ENCODE data around the gene PGF. TPM values are rescaled to one million over a fixed set of nuclear protein-coding genes. Genes with fewer than 3 reads are reported as not detected.

PGF gene
- total and polyA plus RNA-seq, 2 experiments from 2014 or later: 1.1 to 1.8 TPM

DNA sequence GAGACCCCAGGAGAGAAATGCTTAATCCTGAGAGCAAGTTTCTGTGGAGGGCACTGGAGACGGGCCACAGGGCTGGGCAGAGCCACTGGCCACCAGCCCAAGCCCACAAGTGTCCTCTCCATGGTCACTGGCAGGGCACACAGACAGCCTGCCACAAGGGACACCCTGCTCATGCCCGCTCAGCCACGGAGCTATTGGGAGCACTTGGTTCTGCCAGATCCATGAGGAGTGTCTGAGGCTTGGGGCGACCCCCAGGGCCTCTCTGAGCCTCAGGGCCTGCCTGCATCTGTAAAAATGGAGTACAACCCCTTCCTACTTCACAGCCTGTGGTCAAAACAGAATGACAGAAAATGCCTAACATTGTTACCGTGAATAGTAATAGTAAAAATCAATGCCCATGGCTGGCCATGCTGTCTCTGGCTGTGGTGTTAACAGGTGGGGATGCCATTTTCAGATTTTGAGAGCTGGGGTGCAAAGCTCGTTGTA is 3.2 kb downstream of the PGF start:
- H4K20me1 ChIP-seq (ENCODE audit: insufficient read depth): no peaks in the 10 kb centered on the region
- no peaks in the 10 kb centered on the region for H3K9me3 ChIP-seq (ENCODE audit: low read depth)
- H3K36me3 ChIP-seq (ENCODE audit: low read depth): no peaks in the 10 kb centered on the region
- no peaks in the 10 kb centered on the region for H3F3A ChIP-seq (ENCODE audit: insufficient read depth)
- in situ Hi-C loops (cut with MboI): no loop called here
- H3K27ac ChIP-seq: no peak overlapping the region
- no peak for TF ChIP-seq EZH2phosphoT487 (IDR thresholded peaks at IDR 0.05; ENCODE audit: insufficient read depth, low read depth)
- TF ChIP-seq EZH2 (IDR thresholded peaks at IDR 0.05; ENCODE audit: insufficient read depth, poor library complexity, severe bottlenecking): no peak
- H2AFZ ChIP-seq: no peak overlapping the region
- H3K4me2 ChIP-seq (ENCODE audit: unreplicated experiment): no peak overlapping the region
- no peaks in the 10 kb centered on the region for H3K4me1 ChIP-seq (ENCODE audit: insufficient read depth)
- no peaks in the 10 kb centered on the region for H3K79me2 ChIP-seq (ENCODE audit: insufficient read depth)
- no peaks in the 10 kb centered on the region for H3K27me3 ChIP-seq (replicated peaks; ENCODE audit: insufficient read depth)
- no peak for DNase-seq
- WGBS, 2 experiments (ENCODE audit: low coverage in 1 of 2, low lambda C conversion rate in 2 of 2, missing lambda C conversion rate in 2 of 2): 66 to 76% methylated on average over 6 of the region's 6 CpGs
- H3K9me2 ChIP-seq (ENCODE audit: insufficient read depth): no peaks in the 10 kb centered on the region
- H3K4me3 ChIP-seq: no peak overlapping the region
- H3K9ac ChIP-seq: no peak overlapping the region

DNA sequence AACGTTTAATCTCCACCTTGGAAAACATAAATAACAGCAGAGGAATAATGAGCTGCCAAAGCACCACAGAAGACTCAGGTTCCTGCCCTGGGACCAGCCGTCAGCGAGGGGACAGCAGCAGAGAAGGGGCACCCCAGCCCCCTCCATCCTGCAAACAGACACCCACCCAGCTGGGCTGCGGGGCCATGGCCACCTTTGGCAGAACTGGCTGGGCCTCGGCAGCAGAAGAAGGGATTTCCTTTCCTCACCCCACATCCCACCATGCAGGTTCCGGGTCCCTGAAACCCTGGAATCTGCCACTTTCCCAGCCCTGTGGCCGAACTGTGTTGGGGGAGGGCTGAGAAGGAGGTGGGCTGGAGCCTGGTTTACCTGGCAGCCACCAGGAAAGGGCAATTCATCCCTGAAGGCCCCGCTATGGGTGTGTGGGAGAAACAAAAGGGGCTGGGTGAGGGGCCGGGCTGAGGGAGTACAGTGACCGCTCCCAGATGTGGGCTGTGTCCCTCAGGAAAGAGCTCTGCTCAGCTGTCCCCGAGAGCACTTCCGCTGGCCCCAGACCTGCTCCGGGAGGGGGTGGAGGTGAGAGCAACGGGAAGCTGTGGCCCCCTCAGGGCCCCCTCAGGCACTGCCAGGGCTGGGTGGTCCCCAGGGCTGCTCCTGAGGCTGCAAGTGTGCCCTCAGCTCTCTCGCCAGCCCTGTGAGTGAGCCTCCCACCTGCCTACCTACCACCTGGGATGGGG is 3.8 kb downstream of the PGF start:
- Histone ChIP-seq H3K9me2 (ENCODE audit: insufficient read depth) (no peaks in the 10 kb centered on the region), H3K27ac (no peak overlapping the region), H4K20me1 (ENCODE audit: insufficient read depth) (no peaks in the 10 kb centered on the region), H3K36me3 (ENCODE audit: low read depth) (no peaks in the 10 kb centered on the region), H3K9me3 (ENCODE audit: low read depth) (no peaks in the 10 kb centered on the region), H3K4me1 (ENCODE audit: insufficient read depth) (no peaks in the 10 kb centered on the region), H3K27me3 (replicated peaks; ENCODE audit: insufficient read depth) (no peaks in the 10 kb centered on the region), H3F3A (ENCODE audit: insufficient read depth) (no peaks in the 10 kb centered on the region), H3K9ac (no peak overlapping the region), H3K4me2 (ENCODE audit: unreplicated experiment) (no peak overlapping the region), H2AFZ (no peak overlapping the region), H3K4me3 (no peak overlapping the region), H3K79me2 (ENCODE audit: insufficient read depth) (no peaks in the 10 kb centered on the region)
- WGBS, 2 experiments (ENCODE audit: low coverage in 1 of 2, low lambda C conversion rate in 2 of 2, missing lambda C conversion rate in 2 of 2): 87% methylated on average over 14 to 15 of the region's 15 CpGs
- in situ Hi-C loops (cut with MboI): no loop called here
- DNase-seq: no peak
- no peak for TF ChIP-seq EZH2 (IDR thresholded peaks at IDR 0.05; ENCODE audit: insufficient read depth, poor library complexity, severe bottlenecking)
- no peak for TF ChIP-seq EZH2phosphoT487 (IDR thresholded peaks at IDR 0.05; ENCODE audit: insufficient read depth, low read depth)

- no peak overlapping the region for H3K27ac ChIP-seq
- DNase-seq: no peak
- H3K9me3 ChIP-seq (ENCODE audit: low read depth): no peaks in the 10 kb centered on the region
- no peaks in the 10 kb centered on the region for H3F3A ChIP-seq (ENCODE audit: insufficient read depth)
- H3K4me1 ChIP-seq (ENCODE audit: insufficient read depth): no peaks in the 10 kb centered on the region
- H4K20me1 ChIP-seq (ENCODE audit: insufficient read depth): no peaks in the 10 kb centered on the region
- no peak for TF ChIP-seq EZH2 (IDR thresholded peaks at IDR 0.05; ENCODE audit: insufficient read depth, poor library complexity, severe bottlenecking)
- no peak for TF ChIP-seq EZH2phosphoT487 (IDR thresholded peaks at IDR 0.05; ENCODE audit: insufficient read depth, low read depth)
- 89 to 92% methylated on average over 9 of the region's 9 CpGs for WGBS, 2 experiments (ENCODE audit: low coverage in 1 of 2, low lambda C conversion rate in 2 of 2, missing lambda C conversion rate in 2 of 2)
- H3K36me3 ChIP-seq (ENCODE audit: low read depth): no peaks in the 10 kb centered on the region
- H3K79me2 ChIP-seq (ENCODE audit: insufficient read depth): no peaks in the 10 kb centered on the region
- no peaks in the 10 kb centered on the region for H3K27me3 ChIP-seq (replicated peaks; ENCODE audit: insufficient read depth)
- H3K4me2 ChIP-seq (ENCODE audit: unreplicated experiment): no peak overlapping the region
- no peak overlapping the region for H3K9ac ChIP-seq
- in situ Hi-C loops (cut with MboI): no loop called here
- no peak overlapping the region for H2AFZ ChIP-seq
- no peaks in the 10 kb centered on the region for H3K9me2 ChIP-seq (ENCODE audit: insufficient read depth)
- no peak overlapping the region for H3K4me3 ChIP-seq
These were observed 4.5 kb downstream of the PGF start for GRCh38 chr14:74950795-74951442.

GRCh38 chr14:74949859-74950573 is 5.4 kb downstream of the PGF start:
- TF ChIP-seq EZH2 (IDR thresholded peaks at IDR 0.05; ENCODE audit: insufficient read depth, poor library complexity, severe bottlenecking): no peak
- no peak for TF ChIP-seq EZH2phosphoT487 (IDR thresholded peaks at IDR 0.05; ENCODE audit: insufficient read depth, low read depth)
- WGBS, 2 experiments (ENCODE audit: low coverage in 1 of 2, low lambda C conversion rate in 2 of 2, missing lambda C conversion rate in 2 of 2): 91 to 93% methylated on average over 17 of the region's 17 CpGs

More at GRCh38 chr14:74949859-74950573, 5.4 kb downstream of the PGF start:
- no peaks in the 10 kb centered on the region for H4K20me1 ChIP-seq (ENCODE audit: insufficient read depth)
- no peak overlapping the region for H3K4me2 ChIP-seq (ENCODE audit: unreplicated experiment)
- H2AFZ ChIP-seq: no peak overlapping the region
- DNase-seq: no peak
- no peak overlapping the region for H3K9ac ChIP-seq
- no peak overlapping the region for H3K27ac ChIP-seq
- no peaks in the 10 kb centered on the region for H3K9me2 ChIP-seq (ENCODE audit: insufficient read depth)
- no peak overlapping the region for H3K4me3 ChIP-seq
- no peaks in the 10 kb centered on the region for H3K27me3 ChIP-seq (replicated peaks; ENCODE audit: insufficient read depth)
- no peaks in the 10 kb centered on the region for H3F3A ChIP-seq (ENCODE audit: insufficient read depth)
- H3K36me3 ChIP-seq (ENCODE audit: low read depth): no peaks in the 10 kb centered on the region
- no peaks in the 10 kb centered on the region for H3K4me1 ChIP-seq (ENCODE audit: insufficient read depth)
- no peaks in the 10 kb centered on the region for H3K79me2 ChIP-seq (ENCODE audit: insufficient read depth)
- in situ Hi-C loops (cut with MboI): loop anchor here (25.0 kb wide), 1 partner anchor 337 kb away; the partner anchor contains the start of gene FOS
- H3K9me3 ChIP-seq (ENCODE audit: low read depth): no peaks in the 10 kb centered on the region

Measured in GM23248 (cell line).